ENCODE measurements around the gene OR2T8.

Gene OR2T8, protein sequence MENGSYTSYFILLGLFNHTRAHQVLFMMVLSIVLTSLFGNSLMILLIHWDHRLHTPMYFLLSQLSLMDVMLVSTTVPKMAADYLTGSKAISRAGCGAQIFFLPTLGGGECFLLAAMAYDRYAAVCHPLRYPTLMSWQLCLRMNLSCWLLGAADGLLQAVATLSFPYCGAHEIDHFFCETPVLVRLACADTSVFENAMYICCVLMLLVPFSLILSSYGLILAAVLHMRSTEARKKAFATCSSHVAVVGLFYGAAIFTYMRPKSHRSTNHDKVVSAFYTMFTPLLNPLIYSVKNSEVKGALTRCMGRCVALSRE

DNA sequence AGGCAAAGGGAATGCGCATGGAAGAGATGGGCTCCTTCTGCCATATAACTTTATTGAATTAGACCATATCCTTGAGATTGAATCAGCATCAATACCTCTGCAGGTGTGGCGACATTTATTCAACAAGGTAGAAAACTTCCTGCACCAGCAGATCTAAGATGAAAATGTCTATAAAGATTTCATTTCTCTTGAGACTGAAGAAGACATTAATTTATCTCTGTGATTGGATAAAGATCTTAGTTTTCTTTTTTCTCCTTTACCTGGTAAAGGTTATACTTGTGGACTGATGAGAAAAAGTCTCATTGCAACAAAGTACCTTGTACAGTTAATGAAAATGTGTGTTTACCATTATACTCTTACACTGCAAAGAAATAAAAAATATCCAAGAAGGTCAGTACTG, at the start of gene OR2T8:
OR2T8 (plus strand) TSS at position 301 of the 400 bp plus-strand sequence. CDS start 766 bp downstream, outside the sequence.
- TF ChIP-seq, protein P1, sequence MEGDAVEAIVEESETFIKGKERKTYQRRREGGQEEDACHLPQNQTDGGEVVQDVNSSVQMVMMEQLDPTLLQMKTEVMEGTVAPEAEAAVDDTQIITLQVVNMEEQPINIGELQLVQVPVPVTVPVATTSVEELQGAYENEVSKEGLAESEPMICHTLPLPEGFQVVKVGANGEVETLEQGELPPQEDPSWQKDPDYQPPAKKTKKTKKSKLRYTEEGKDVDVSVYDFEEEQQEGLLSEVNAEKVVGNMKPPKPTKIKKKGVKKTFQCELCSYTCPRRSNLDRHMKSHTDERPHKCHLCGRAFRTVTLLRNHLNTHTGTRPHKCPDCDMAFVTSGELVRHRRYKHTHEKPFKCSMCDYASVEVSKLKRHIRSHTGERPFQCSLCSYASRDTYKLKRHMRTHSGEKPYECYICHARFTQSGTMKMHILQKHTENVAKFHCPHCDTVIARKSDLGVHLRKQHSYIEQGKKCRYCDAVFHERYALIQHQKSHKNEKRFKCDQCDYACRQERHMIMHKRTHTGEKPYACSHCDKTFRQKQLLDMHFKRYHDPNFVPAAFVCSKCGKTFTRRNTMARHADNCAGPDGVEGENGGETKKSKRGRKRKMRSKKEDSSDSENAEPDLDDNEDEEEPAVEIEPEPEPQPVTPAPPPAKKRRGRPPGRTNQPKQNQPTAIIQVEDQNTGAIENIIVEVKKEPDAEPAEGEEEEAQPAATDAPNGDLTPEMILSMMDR (IDR thresholded peaks at IDR 0.05; ENCODE audit: low read depth, low read length): no peak
- no peak for DNase-seq (ENCODE audit: extremely low read depth, low read depth)

DNA sequence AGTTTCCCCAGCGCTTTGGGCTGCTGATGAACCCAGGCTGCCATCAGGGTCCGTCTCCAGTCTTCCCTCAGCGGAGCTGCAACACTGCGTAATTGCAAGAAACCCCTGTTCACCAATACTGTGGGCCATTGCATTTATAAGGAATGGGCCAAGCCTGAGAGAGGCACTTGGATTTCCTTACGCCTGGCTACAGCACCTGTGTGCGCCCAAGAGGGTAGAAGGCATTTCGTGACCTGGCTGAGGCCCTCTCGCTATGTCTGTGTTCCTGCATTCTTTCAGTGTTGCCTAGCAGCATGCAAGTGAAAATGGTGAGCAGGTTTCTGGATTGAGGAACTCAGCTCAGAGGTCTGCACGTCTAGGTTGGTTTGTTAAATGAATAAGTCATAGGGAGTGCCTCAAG, 36.7 kb upstream of the OR2T8 start:
- DNase-seq (ENCODE audit: extremely low read depth, low read depth): no peak
- TF ChIP-seq, protein P1 (IDR thresholded peaks at IDR 0.05; ENCODE audit: low read depth, low read length): no peak

- no peak for DNase-seq (ENCODE audit: extremely low read depth, low read depth)
- TF ChIP-seq, protein P1 (IDR thresholded peaks at IDR 0.05; ENCODE audit: low read depth, low read length): no peak
Observed at GRCh38 chr1:247884797-247885413, 35.1 kb upstream of the OR2T8 start.

GRCh38 chr1:247895163-247895637, 24.9 kb upstream of the OR2T8 start, which contains the start of gene OR2W3:
TSS of gene OR2W3 (plus strand) at chr1:247895587. CDS start at chr1:247895587, 0 bp downstream.
- DNase-seq (ENCODE audit: extremely low read depth, low read depth): no peak
- TF ChIP-seq, protein P1 (IDR thresholded peaks at IDR 0.05; ENCODE audit: low read depth, low read length): no peak

DNA sequence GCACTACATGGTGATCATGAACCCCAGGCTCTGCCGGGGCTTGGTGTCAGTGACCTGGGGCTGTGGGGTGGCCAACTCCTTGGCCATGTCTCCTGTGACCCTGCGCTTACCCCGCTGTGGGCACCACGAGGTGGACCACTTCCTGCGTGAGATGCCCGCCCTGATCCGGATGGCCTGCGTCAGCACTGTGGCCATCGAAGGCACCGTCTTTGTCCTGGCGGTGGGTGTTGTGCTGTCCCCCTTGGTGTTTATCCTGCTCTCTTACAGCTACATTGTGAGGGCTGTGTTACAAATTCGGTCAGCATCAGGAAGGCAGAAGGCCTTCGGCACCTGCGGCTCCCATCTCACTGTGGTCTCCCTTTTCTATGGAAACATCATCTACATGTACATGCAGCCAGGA, 24.1 kb upstream of the OR2T8 start:
- DNase-seq (ENCODE audit: extremely low read depth, low read depth): no peak
- TF ChIP-seq, protein P1 (IDR thresholded peaks at IDR 0.05; ENCODE audit: low read depth, low read length): no peak

DNA sequence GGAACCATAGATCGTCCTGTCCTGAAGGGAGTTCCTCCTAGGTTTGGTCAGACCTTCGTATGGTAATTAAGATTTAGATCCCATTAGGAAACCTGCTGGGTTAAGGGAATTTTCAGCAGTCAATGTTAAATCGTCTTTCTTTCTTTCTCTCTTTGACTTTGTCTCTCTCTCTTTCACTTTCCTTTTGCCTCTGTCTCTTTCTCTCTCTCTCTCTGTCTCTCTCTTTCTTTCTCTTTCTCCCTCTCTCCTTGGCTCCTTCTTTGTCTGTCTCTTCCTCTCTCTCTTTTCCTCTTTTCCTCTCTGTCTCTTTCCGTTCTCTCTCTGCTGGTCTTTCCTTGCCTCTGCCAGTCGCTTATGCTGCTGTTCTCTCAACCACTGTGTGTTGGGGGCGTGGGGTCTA, 15.9 kb upstream of the OR2T8 start:
- TF ChIP-seq, protein P1 (IDR thresholded peaks at IDR 0.05; ENCODE audit: low read depth, low read length): no peak
- no peak for DNase-seq (ENCODE audit: extremely low read depth, low read depth)

GRCh38 chr1:247905181-247905580, 14.9 kb upstream of the OR2T8 start:
- TF ChIP-seq, protein P1 (IDR thresholded peaks at IDR 0.05; ENCODE audit: low read depth, low read length): no peak
- no peak for DNase-seq (ENCODE audit: extremely low read depth, low read depth)

All from AG09319 (cell line).